SH-SY5Y (cell line): ENCODE data around the gene CAB39L.

Source experiments
- GATA2 ChIP-seq: IDR thresholded peaks from 2 replicates; pipeline ENCODE4 v1.6.1; 2011; ENCODE audit warnings: mild to moderate bottlenecking, low read depth, low read length
- GATA3 ChIP-seq: IDR thresholded peaks from 2 replicates; pipeline ENCODE4 v1.6.1; 2011; ENCODE audit warnings: low read depth, mild to moderate bottlenecking, low read length, moderate library complexity

GRCh38 chr13:49435992-49436391 is 7.9 kb downstream of the CAB39L start:
- TF ChIP-seq GATA2 (no peak), GATA3 (no peak)
